Neural progenitor cell (in vitro differentiated cells): Measurements from ENCODE around the gene MYL3.

Source experiments
- EZH2 ChIP-seq: fragments of 200-600 bp; sonication (generic); IDR thresholded peaks from 2 replicates; pipeline ENCODE4 v1.6.1; 2017; ENCODE audit warnings: antibody characterized with exemption, mild to moderate bottlenecking, moderate library complexity
- EZH2phosphoT487 ChIP-seq: fragments of 200-600 bp; sonication (generic); IDR thresholded peaks from 2 replicates; pipeline ENCODE4 v1.6.1; 2017; ENCODE audit warnings: antibody characterized with exemption
- TF ChIP-seq, protein P1 (sequence below): fragments of 200-600 bp; sonication (generic); IDR thresholded peaks from 2 replicates; pipeline ENCODE4 v1.5.1; 2017; ENCODE audit warnings: antibody characterized with exemption, mild to moderate bottlenecking

DNA sequence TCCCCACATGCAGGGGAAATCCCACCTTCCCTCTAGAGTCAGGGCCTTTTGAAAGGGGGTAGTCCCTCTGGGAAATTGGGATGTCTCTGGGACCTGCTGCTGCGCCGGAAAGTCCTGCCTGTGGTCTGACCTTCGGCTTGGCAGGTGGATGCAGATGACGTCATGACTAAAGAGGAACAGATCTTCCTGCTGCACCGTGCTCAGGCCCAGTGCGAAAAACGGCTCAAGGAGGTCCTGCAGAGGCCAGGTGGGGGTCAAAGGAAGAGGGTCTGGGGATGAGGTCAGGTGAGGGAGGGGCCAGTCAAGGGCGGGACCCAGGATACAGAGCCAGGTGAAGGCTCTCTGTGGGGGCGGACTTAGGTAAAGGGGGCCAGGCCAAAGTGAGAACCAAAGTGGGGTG is 30.5 kb upstream of the MYL3 start:
- TF ChIP-seq, protein P1, sequence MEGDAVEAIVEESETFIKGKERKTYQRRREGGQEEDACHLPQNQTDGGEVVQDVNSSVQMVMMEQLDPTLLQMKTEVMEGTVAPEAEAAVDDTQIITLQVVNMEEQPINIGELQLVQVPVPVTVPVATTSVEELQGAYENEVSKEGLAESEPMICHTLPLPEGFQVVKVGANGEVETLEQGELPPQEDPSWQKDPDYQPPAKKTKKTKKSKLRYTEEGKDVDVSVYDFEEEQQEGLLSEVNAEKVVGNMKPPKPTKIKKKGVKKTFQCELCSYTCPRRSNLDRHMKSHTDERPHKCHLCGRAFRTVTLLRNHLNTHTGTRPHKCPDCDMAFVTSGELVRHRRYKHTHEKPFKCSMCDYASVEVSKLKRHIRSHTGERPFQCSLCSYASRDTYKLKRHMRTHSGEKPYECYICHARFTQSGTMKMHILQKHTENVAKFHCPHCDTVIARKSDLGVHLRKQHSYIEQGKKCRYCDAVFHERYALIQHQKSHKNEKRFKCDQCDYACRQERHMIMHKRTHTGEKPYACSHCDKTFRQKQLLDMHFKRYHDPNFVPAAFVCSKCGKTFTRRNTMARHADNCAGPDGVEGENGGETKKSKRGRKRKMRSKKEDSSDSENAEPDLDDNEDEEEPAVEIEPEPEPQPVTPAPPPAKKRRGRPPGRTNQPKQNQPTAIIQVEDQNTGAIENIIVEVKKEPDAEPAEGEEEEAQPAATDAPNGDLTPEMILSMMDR = no peak
- TF ChIP-seq EZH2phosphoT487 (no peak), EZH2 (no peak)
